Ishikawa (cell line): Measurements from ENCODE around the gene KASH5.

Experiments
- CEBPB ChIP-seq: IDR thresholded peaks from 2 replicates; pipeline ENCODE4 v1.6.1; 2012
- EGR1 ChIP-seq: IDR thresholded peaks from 2 replicates; pipeline ENCODE4 v1.6.1; 2012
- TCF12 ChIP-seq: IDR thresholded peaks from 2 replicates; pipeline ENCODE4 v1.6.1; 2012; ENCODE audit warnings: low read depth

GRCh38 chr19:49391581-49392399 is 3.7 kb downstream of the KASH5 start:
- TF ChIP-seq TCF12 (no peak), CEBPB (no peak), EGR1 (no peak)
